GM19328 (cell line): ENCODE data around the gene DICER1.

Experiments used
- ATAC-seq: cut with Tn5 transposase; IDR thresholded peaks from one replicate; pipeline ENCODE4 v1.9.1; 2021; ENCODE audit warnings: mild to moderate bottlenecking, moderate library complexity; ENCODE audit not compliant: unreplicated experiment

The DICER1 gene

GRCh38 chr14:95095996-95096395 is 61.3 kb downstream of the DICER1 start:
- ATAC-seq, result no peak

DNA sequence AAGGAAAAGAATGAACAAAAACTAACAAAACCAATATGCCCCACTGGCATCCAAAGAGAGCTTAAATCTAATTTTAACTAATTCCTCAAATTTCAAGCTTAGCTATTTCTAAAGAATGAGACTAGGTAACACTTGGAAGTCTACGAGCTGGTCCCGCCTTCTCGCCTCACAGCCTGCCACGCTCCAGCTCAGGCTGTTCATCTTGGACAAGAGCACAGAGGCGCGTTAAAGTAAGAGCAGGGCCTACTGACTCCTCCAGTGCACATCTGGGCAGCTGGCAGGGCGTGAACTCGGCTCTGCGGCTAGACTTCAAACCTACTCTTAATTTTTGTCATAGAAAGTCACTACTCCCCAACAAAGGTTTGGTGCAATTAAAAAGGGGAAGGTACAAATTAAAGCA is 64.6 kb downstream of the DICER1 start:
- ATAC-seq, result no peak

DNA sequence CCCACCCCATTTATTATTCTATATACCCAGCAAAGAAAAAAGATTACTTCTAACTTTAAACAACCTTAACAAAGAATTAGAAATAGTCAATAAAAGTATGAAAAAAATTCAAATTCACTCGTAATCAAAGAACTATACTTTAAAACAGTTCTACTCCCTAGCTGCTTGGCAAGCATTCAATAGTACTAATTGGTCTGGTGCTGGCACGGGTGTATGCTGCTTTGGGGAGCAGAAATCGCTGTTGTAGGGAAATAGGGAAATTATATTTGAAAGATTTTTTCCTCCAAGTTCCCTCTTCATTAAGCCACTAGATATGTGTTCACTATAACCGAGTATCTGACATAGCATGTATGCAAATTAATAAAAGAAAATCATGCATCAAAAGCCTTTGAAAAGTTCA is 65.7 kb downstream of the DICER1 start:
- no peak for ATAC-seq

- no peak for ATAC-seq
These were observed 68.7 kb downstream of the DICER1 start for GRCh38 chr14:95088665-95089064.

- no peak for ATAC-seq
These were observed 69.7 kb downstream of the DICER1 start for GRCh38 chr14:95087619-95088018.

DNA sequence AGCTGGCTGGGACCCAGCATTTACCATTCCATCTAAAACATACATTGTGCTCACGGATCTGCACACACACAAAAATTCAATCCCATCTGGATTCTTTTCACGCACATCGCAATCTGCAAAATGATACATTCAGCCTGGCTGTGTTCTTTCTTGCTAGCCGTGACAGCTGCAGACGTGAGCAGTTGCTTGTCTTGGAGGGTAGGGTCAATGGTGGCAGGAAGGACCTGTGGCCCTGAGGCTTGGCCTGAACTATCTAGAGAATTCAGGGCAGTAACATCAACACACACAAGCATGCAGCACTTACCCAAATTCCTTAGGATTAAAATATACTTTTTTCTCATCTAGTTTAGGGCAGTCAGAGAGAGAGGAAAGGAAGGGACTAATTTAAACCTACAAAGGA is 72.0 kb downstream of the DICER1 start:
- no peak for ATAC-seq

GRCh38 chr14:95078867-95079266 is 78.5 kb downstream of the DICER1 start:
- no peak for ATAC-seq

- ATAC-seq, result no peak
These were observed 80.0 kb downstream of the DICER1 start for GRCh38 chr14:95077345-95077744.

DNA sequence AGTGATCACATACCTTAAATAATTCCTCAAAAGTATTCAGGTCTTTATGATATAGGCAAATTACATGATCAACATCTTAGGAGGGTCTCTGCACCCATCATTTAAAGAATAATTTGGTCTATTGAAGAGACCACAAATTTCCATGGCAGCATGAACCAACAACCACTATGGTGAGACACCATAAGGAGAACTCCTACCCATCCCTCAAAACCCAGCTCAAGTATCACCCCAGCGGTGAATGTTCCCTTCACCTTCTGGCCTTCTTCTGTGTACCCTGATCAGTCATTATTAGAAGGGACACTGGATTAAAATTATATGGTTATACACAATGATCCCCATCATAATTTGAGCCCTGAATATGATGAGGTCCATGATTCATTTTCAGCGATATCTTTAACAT is 81.5 kb downstream of the DICER1 start:
- no peak for ATAC-seq

DNA sequence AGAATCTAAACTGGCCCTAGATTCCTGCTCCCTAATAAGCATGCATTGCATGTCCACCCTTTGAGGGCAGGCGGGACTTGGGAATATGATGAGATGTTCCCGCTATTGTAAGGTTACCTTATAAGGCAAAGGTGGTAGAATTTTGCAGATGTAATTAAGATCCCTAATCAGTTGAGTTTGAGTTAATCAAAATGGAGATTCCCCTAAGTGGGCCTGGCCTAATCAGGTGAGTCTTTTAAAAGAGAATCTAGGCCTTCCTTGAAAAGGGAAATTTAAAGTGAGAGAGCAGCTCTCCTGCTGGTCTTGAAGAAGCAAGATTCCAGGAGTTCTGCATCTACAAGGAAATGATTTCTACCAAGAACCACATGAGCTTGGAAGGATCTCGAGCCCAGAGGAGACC is 83.4 kb downstream of the DICER1 start:
- ATAC-seq, result no peak

- ATAC-seq, result no peak
These were observed 84.9 kb downstream of the DICER1 start for GRCh38 chr14:95072310-95072905.

DNA sequence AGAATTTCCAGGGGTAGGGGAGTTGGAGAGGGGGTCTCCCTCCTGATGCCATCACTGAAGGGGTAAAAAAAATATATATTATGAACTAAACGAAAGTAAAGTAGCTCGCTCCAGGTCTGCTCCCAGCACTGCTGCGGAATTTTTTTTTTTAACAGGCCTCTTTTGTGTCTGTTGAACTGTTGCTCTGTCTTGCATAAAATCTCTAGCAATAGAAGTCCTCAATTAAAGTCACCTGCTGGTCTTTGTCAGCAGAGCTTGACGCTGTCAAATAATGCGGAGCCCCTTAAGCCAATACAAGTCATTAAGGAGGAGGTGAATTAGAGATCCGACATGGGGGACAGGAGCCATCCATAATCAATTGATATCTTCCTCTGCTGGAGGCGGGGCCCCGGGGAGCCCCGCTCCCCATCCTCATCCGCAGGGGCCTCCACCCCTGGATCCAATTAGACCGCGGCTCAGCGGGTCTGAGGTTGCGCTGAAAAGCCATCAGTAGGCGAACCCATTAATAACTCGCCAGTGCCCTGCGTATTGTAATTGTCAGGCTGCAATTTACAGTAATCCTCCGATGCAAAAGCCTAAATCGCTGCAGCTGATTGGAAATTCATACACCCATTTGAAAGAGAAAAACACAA is 85.6 kb downstream of the DICER1 start:
- no peak for ATAC-seq

DNA sequence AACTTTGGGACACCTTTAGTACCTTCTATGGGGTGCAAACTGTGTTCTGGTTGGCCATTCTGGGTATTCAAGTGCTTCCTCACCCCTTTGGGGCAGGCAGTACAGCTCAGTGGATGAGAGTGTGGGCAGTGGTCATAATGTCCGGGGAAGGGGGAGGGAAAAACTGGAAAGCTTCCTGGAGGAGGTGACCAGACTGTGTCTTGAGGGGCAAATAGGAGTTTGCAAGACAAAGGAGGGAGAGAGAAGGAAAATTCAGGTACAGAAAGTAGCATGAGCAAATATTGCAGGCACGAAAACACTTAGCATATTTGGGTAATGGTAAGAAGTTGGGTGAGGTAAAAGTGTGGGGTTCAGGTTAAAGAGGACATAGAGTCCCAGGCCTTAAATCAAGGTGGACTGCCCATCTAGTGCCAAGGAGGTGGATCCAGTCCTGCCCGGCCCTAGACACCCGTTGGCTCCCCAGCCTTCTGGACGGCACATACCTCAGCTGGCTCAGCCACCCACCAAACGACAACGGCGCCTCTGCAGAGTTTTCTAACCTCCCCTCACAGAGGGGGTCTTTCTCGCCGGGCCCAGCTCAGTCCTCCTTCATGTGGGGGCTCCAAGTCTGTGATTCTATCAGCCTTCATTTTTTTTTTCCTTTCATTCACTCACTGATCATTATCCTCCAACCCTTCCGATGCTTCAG is 86.4 kb downstream of the DICER1 start:
- no peak for ATAC-seq

GRCh38 chr14:95069547-95069946 is 87.8 kb downstream of the DICER1 start:
- no peak for ATAC-seq

DNA sequence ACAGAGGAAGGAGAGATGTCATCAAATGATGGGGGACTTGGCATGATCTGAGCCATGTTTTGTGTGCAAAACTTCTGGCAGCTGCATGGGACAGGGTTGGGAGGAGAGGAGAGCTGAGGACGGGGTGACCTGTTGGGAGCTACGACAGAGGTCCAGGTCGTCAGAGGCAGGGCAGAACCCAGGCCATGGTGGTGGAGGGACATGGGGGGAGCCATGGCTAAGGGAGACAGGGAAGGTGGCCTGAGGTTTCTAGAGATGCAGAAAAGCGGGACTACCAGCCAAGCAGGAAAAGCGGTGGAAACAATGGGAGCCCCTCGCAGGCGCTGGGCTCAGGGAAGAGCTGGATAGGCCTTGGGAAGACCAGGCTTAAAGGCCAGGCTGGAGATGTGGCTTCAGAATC is 88.3 kb downstream of the DICER1 start:
- no peak for ATAC-seq

GRCh38 chr14:95068521-95068920 is 88.8 kb downstream of the DICER1 start:
- ATAC-seq, result no peak

DNA sequence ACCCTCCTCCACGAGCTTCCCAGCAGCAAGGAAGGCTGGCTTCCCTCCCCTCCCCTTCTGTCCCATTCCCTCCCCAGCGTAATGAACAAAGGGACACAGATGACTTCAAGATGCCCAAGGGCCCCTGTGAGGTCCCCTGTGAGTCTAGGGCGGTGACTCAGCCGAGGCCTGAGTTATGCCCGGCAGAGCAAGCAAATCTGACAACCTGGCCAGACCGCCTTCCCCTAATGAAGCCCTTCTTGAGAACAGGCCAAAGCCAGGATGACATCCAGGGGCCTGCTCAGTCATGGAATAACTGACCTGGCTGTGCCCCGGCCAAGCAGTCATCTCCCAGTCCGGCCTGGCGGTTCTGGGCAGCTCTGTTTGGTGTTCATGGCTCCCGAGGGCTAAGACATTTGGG is 89.2 kb downstream of the DICER1 start:
- no peak for ATAC-seq

GRCh38 chr14:95067526-95067925 is 89.8 kb downstream of the DICER1 start:
- no peak for ATAC-seq

- no peak for ATAC-seq
These were observed 90.8 kb downstream of the DICER1 start for GRCh38 chr14:95066427-95066986.

DNA sequence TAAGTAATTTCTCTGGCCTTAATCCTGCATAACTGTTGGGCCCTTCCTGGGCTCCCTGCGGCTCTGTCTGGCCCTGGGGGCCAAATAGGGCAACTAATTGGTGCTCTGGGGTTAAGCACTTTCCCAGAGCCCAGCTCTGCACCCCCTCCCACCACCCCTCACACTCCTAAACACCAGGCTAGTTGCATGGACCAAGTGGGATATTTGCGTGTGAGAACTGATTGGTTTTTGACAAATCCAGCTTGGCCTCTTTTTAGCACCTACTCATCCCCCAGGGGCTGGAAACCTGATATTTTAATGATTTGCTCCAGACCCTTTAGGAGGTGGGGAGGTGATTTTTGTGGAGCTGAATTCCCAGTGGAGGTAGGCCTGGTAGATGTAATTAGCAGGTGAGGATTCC is 91.9 kb downstream of the DICER1 start:
- no peak for ATAC-seq

GRCh38 chr14:95064734-95065133 is 92.6 kb downstream of the DICER1 start:
- no peak for ATAC-seq

GRCh38 chr14:95064256-95064655 is 93.1 kb downstream of the DICER1 start:
- no peak for ATAC-seq
